Activated CD4-positive, alpha-beta T cell treated with anti-CD3 and anti-CD28 coated beads, Interleukin-2, amount 50 U/mL, for 4 hours (primary cell): ENCODE measurements around the gene ZNF581.

Experiments used
- DNase-seq, 2 experiments: peaks; one replicate each; pipeline ENCODE4 v3.0.0-alpha.2; 2020

ZNF581 gene

GRCh38 chr19:55684946-55685681 lies 41.7 kb downstream of the ZNF581 start:
- DNase-seq = no peak

GRCh38 chr19:55685776-55686175 lies 42.3 kb downstream of the ZNF581 start:
- no peak for DNase-seq

GRCh38 chr19:55686311-55687050 lies 43.0 kb downstream of the ZNF581 start:
- no peak for DNase-seq

- no peak for DNase-seq
Measured at GRCh38 chr19:55687281-55688201, 44.1 kb downstream of the ZNF581 start.

GRCh38 chr19:55688422-55689218 lies 45.2 kb downstream of the ZNF581 start:
- no peak for DNase-seq

GRCh38 chr19:55689411-55690108 lies 46.1 kb downstream of the ZNF581 start:
- DNase-seq = no peak

GRCh38 chr19:55690109-55690768 lies 46.8 kb downstream of the ZNF581 start:
- no peak for DNase-seq

- no peak for DNase-seq
Measured at GRCh38 chr19:55690769-55691545, 47.5 kb downstream of the ZNF581 start.

GRCh38 chr19:55691561-55692481 lies 48.4 kb downstream of the ZNF581 start:
- DNase-seq = no peak

- no peak for DNase-seq
Measured at GRCh38 chr19:55692681-55693081, 49.2 kb downstream of the ZNF581 start.

- DNase-seq = no peak
Measured at GRCh38 chr19:55693336-55693974, 50.0 kb downstream of the ZNF581 start.

GRCh38 chr19:55694241-55694655 lies 50.8 kb downstream of the ZNF581 start:
- DNase-seq = no peak

GRCh38 chr19:55694656-55695491 lies 51.4 kb downstream of the ZNF581 start:
- no peak for DNase-seq
